GM18519 (cell line): ENCODE results near the gene LGI1.

Source experiments
- ATAC-seq: cut with Tn5 transposase; IDR thresholded peaks from one replicate; pipeline ENCODE4 v1.9.1; 2021; ENCODE audit warnings: mild to moderate bottlenecking, moderate library complexity; ENCODE audit not compliant: unreplicated experiment, low FRiP score

Gene LGI1

GRCh38 chr10:93757801-93758507, at the start of gene LGI1:
Gene LGI1 (plus strand): TSS chr10:93757936. CDS start chr10:93758145, 209 bp downstream.
- ATAC-seq = no peak

- ATAC-seq = no peak
These were observed 47.3 kb upstream of the LGI1 start for GRCh38 chr10:93710333-93710909.

GRCh38 chr10:93711891-93712290, 45.8 kb upstream of the LGI1 start:
- no peak for ATAC-seq

- no peak for ATAC-seq
These were observed 45.1 kb upstream of the LGI1 start for GRCh38 chr10:93712593-93712992.

- peak; percentile 86 for ATAC-seq
These were observed 42.4 kb upstream of the LGI1 start for GRCh38 chr10:93715345-93715744.

- ATAC-seq = no peak
These were observed 41.0 kb upstream of the LGI1 start for GRCh38 chr10:93716766-93717165.

- ATAC-seq = peak; percentile 36
These were observed 38.6 kb upstream of the LGI1 start for GRCh38 chr10:93718937-93719725.

- ATAC-seq = no peak
These were observed 37.8 kb upstream of the LGI1 start for GRCh38 chr10:93719901-93720300.

GRCh38 chr10:93722550-93722949, 35.2 kb upstream of the LGI1 start:
- no peak for ATAC-seq

GRCh38 chr10:93723153-93723552, 34.6 kb upstream of the LGI1 start:
- ATAC-seq = no peak

- no peak for ATAC-seq
These were observed 31.7 kb upstream of the LGI1 start for GRCh38 chr10:93726024-93726423.

- ATAC-seq = no peak
These were observed 16.4 kb upstream of the LGI1 start for GRCh38 chr10:93741367-93741766.

GRCh38 chr10:93742633-93743349, 14.9 kb upstream of the LGI1 start:
- ATAC-seq = peak; percentile 90

- ATAC-seq = no peak
These were observed 12.2 kb upstream of the LGI1 start for GRCh38 chr10:93745408-93746065.

GRCh38 chr10:93746844-93747284, 10.9 kb upstream of the LGI1 start:
- ATAC-seq = no peak

- ATAC-seq = no peak
These were observed 8.4 kb upstream of the LGI1 start for GRCh38 chr10:93749218-93749799.

GRCh38 chr10:93751124-93751523, 6.6 kb upstream of the LGI1 start:
- ATAC-seq = no peak

GRCh38 chr10:93751832-93752231, 5.9 kb upstream of the LGI1 start:
- ATAC-seq = no peak

GRCh38 chr10:93752761-93753160, 5.0 kb upstream of the LGI1 start:
- ATAC-seq = no peak
